Thyroid gland (tissue), 4 donors: ENCODE measurements around the gene TBC1D22B. TPM values are rescaled to one million over a fixed set of nuclear protein-coding genes. Genes with fewer than 3 reads are reported as not detected.

Source experiments
- DNase-seq, 2 donors: peaks; one replicate each; pipeline ENCODE4 v3.0.0-alpha.2; 2019
- H3K27ac ChIP-seq, 3 donors: fragments of 200-600 bp; sonication (generic); 1 replicate in 2 of 3; 2 replicates in 1 of 3; pipeline ENCODE4 v1.5.1; 2016 to 2019; ENCODE audit warnings: mild to moderate bottlenecking in 1 of 3, moderate library complexity in 1 of 3
- H3K27me3 ChIP-seq: fragments of 200-600 bp; sonication (generic); one replicate; pipeline ENCODE4 v1.5.1; 2019
- H3K36me3 ChIP-seq, 2 donors: fragments of 200-600 bp; sonication (generic); one replicate each; pipeline ENCODE4 v1.5.1; 2016 to 2019
- H3K4me1 ChIP-seq, 2 donors: fragments of 200-600 bp; sonication (generic); one replicate each; pipeline ENCODE4 v1.5.1; 2017 to 2019
- H3K4me3 ChIP-seq, 3 donors: fragments of 200-600 bp; sonication (generic); replicated peaks in 1 of 3; 1 replicate in 2 of 3; 2 replicates in 1 of 3; pipeline ENCODE4 v1.5.1; 2016; ENCODE audit warnings: mild to moderate bottlenecking in 1 of 3
- H3K9me3 ChIP-seq: fragments of 200-600 bp; sonication (generic); one replicate; pipeline ENCODE4 v1.5.1; 2017
- POLR2A ChIP-seq, 2 donors: fragments of 450-650 bp; IDR thresholded peaks; one replicate each; pipeline ENCODE4 v1.6.1; 2017; ENCODE audit warnings: antibody characterized with exemption in 2 of 2, mild to moderate bottlenecking in 2 of 2, moderate library complexity in 1 of 2
- WGBS, 2 donors: methylation state at CpG; one replicate each; pipeline ENCODE4 v1.1.5; 2017; 5-methylcytosine and 5-hydroxymethylcytosine counted together
- intact Hi-C: fragments of 100-400 bp; cut with DNase I; formaldehyde crosslinking; loops from one replicate; pipeline ENCODE4 v1.15.1; 2023
- total RNA-seq, 4 donors: library from RNA; depleted of rRNA; stranded (reverse); fragments of >200 nt; gene quantifications; one replicate each; pipeline ENCODE4 v1.2.3, GENCODE V29; 2016
- TF ChIP-seq, protein P1 (sequence below), 6 experiments: fragments of 200-600 bp in 3 of 6; fragments of 450-650 bp in 3 of 6; sonication (generic) in 3 of 6; IDR thresholded peaks; one replicate each; pipeline ENCODE4 v1.5.1; 2016 to 2019; ENCODE audit warnings: antibody characterized with exemption in 6 of 6, mild to moderate bottlenecking in 2 of 6, inconsistent platforms in 1 of 6, moderate library complexity in 1 of 6

TBC1D22B gene
- total RNA-seq, 4 donors from 2014 or later: 11.5 to 15.7 (median 14.2) TPM

DNA sequence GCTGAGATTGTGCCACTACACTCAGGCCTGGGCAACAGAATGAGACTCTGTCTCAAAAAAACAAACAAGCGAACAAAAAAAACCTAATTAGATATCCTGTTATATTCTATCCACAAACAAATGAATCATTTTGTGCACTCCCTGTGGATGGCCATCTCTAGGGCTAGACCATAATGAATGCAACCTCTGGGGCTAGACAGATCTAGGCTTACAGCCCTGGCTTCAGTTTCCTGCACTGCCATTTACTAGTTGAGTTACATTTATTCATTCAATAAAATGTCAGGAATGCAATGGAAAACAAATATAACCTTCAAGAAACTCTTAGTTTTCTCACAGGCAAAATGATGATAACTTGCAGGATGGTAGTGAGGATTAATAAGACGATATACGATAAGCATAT is 89.6 kb downstream of the TBC1D22B start:
- TF ChIP-seq, protein P1, sequence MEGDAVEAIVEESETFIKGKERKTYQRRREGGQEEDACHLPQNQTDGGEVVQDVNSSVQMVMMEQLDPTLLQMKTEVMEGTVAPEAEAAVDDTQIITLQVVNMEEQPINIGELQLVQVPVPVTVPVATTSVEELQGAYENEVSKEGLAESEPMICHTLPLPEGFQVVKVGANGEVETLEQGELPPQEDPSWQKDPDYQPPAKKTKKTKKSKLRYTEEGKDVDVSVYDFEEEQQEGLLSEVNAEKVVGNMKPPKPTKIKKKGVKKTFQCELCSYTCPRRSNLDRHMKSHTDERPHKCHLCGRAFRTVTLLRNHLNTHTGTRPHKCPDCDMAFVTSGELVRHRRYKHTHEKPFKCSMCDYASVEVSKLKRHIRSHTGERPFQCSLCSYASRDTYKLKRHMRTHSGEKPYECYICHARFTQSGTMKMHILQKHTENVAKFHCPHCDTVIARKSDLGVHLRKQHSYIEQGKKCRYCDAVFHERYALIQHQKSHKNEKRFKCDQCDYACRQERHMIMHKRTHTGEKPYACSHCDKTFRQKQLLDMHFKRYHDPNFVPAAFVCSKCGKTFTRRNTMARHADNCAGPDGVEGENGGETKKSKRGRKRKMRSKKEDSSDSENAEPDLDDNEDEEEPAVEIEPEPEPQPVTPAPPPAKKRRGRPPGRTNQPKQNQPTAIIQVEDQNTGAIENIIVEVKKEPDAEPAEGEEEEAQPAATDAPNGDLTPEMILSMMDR (IDR thresholded peaks at IDR 0.05): no peak
- no peak for TF ChIP-seq POLR2A (IDR thresholded peaks at IDR 0.05)
- Histone ChIP-seq H3K27me3 (no peaks in the 10 kb centered on the region), H3K36me3 (no peaks in the 10 kb centered on the region), H3K27ac (no peak overlapping the region), H3K4me3 (no peak overlapping the region), H3K9me3 (no peaks in the 10 kb centered on the region), H3K4me1 (no peaks in the 10 kb centered on the region)
- intact Hi-C loops: no loop called here
- DNase-seq: no peak
- WGBS, 2 donors: 52 to 61% methylated on average over 3 of the region's 3 CpGs

DNA sequence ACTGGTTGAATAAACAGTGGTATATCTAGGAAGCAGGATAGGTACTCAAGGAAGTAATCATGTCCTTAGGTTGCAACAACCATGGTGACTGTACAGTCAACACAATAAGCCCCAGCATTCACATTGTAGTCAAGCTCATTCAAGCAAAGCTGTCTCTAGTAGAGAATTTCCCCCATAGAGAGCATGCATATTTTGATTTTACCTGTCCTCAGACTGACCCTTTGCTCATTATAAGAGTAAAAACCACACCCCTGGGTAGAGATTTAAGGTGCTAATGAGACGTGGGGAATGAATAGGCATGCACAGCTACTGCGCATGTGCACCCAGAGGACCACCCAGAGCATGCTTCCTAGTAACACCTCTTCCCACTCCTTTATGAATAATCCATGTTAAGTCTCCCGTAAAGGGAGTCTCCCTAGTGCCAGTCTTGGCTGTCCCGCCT is 90.1 kb downstream of the TBC1D22B start:
- TF ChIP-seq, protein P1 (IDR thresholded peaks at IDR 0.05): no peak
- TF ChIP-seq POLR2A (IDR thresholded peaks at IDR 0.05): no peak
- H3K4me1 ChIP-seq: no peaks in the 10 kb centered on the region
- WGBS, 2 donors: 54% methylated on average over 4 of the region's 4 CpGs

DNA sequence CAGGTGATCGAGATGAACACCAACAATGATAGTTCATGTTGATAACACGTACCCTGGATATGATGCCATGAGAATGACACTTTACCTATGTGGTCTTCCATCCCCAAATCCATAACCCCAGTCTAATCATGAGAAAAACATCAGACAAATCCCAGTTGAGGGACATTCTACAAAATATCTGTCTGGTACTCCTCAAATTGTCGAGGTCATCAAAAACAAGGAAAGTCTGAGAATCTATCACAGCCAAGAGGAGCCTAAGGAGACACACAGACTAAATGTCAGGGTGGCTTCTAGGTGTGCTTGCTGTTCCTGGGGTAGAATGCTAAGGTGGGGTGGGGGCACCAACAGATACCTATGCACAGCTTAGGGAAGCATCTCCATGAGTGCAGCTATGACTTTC is 93.5 kb downstream of the TBC1D22B start:
- no peak for DNase-seq
- Histone ChIP-seq H3K4me3 (no peak overlapping the region), H3K9me3 (no peaks in the 10 kb centered on the region), H3K4me1 (peaks cover 0 to 8% of the 10 kb centered on the region in 2 donors), H3K27ac (no peak overlapping the region), H3K27me3 (no peaks in the 10 kb centered on the region), H3K36me3 (no peaks in the 10 kb centered on the region)
- 90 to 97% methylated on average over 3 of the region's 3 CpGs for WGBS, 2 donors
- intact Hi-C loops: no loop called here
- TF ChIP-seq, protein P1 (IDR thresholded peaks at IDR 0.05): no peak
- TF ChIP-seq POLR2A (IDR thresholded peaks at IDR 0.05): no peak

More for the DNA sequence above, 90.1 kb downstream of the TBC1D22B start:
- no peaks in the 10 kb centered on the region for H3K27me3 ChIP-seq
- intact Hi-C loops: no loop called here
- no peaks in the 10 kb centered on the region for H3K36me3 ChIP-seq
- no peak overlapping the region for H3K4me3 ChIP-seq
- DNase-seq: no peak
- no peaks in the 10 kb centered on the region for H3K9me3 ChIP-seq
- no peak overlapping the region for H3K27ac ChIP-seq

DNA sequence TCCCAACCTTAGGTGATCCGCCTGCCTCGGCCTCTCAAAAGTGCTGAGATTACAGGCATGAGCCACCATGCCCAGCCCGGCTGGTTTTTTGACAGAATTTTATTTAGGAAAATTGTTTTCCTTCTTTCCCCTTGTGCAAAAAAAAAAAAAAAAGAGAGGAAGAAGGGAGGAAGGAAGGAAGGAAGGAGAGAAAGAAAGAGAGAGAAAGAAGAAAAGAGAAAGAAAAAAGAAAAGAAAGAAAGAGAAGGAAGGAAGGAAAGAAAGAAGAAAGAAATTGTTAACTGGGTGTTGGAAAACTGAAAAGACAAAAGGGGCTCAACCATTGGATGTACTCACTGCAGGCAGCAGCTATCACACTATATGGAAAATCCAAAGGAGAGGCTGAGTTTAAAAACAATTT is 94.8 kb downstream of the TBC1D22B start:
- Histone ChIP-seq H3K27ac (no peak overlapping the region), H3K9me3 (no peaks in the 10 kb centered on the region), H3K36me3 (no peaks in the 10 kb centered on the region), H3K27me3 (no peaks in the 10 kb centered on the region), H3K4me1 (peaks cover 0 to 8% of the 10 kb centered on the region in 2 donors), H3K4me3 (no peak overlapping the region)
- WGBS, 2 donors: 91 to 96% methylated on average over 3 of the region's 3 CpGs
- intact Hi-C loops: no loop called here
- TF ChIP-seq, protein P1 (IDR thresholded peaks at IDR 0.05): no peak
- TF ChIP-seq POLR2A (IDR thresholded peaks at IDR 0.05): no peak
- DNase-seq: no peak

DNA sequence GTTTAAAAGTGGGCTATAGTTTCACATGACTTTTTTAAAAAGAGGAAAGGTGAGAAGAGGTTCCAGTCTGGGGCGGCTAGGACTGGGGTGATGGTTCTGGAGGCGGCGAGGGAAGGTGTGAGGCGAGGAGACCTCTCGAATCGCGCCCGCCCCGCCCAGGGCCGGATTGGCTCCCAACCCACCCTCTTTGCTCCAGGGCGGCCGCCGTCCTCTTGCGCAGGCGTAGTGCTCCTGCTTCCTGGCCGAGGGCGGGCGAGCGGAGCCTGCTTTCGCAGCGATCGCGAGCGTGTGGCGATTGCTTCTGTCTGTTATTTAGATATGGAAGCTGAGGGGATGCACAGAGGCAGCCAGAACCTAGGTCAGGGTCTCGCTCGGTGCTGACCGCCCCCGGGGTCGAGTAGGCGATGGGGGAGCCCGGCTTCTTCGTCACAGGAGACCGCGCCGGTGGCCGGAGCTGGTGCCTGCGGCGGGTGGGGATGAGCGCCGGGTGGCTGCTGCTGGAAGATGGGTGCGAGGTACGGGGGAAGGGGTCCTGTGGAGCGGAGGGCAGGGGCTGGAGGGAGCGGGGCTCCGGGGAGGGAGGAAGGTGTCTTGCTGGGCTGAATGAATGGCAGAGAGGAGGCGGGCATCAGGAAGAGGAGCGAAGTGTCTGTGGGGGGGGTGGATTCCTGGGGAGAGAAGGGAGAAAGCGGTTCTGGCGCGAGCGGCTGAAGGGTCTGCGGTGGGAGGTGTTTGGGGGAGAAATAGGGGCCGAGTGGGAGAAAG is 96.4 kb downstream of the TBC1D22B start, which contains the start of gene RNF8:
Gene RNF8, plus strand, starts transcription at position 223 of the 765 bp plus-strand sequence. Its CDS starts 182 bp downstream, at position 405.
- H3K27ac ChIP-seq: peak within 1 kb of the TSS in 1 of 3 donors; percentile 47
- 1 to 2% methylated on average over 52 to 53 of the region's 54 CpGs for WGBS, 2 donors
- TF ChIP-seq, protein P1 (IDR thresholded peaks at IDR 0.05): peak in 1 of 6 experiments; percentile 10
- peak in 1 of 2 donors; percentile 70 for TF ChIP-seq POLR2A (IDR thresholded peaks at IDR 0.05)

More for the DNA sequence above, 96.4 kb downstream of the TBC1D22B start, which contains the start of gene RNF8:
- Histone ChIP-seq H3K4me3 (peak within 1 kb of the TSS; percentile 37 to 87 (median 83)), H3K36me3 (no peaks in the 10 kb centered on the region), H3K4me1 (peaks cover 0 to 8% of the 10 kb centered on the region in 2 donors), H3K27me3 (no peaks in the 10 kb centered on the region), H3K9me3 (no peaks in the 10 kb centered on the region)
- intact Hi-C loops: no loop called here
- DNase-seq: peak; percentile 94
